ENCODE measurements around the gene CYGB.
"Not testable (repeated sequence)": the region's sequence is repeated elsewhere in the genome, so short reads cannot be mapped to it uniquely, and the experiment has no call there.

Gene CYGB

DNA sequence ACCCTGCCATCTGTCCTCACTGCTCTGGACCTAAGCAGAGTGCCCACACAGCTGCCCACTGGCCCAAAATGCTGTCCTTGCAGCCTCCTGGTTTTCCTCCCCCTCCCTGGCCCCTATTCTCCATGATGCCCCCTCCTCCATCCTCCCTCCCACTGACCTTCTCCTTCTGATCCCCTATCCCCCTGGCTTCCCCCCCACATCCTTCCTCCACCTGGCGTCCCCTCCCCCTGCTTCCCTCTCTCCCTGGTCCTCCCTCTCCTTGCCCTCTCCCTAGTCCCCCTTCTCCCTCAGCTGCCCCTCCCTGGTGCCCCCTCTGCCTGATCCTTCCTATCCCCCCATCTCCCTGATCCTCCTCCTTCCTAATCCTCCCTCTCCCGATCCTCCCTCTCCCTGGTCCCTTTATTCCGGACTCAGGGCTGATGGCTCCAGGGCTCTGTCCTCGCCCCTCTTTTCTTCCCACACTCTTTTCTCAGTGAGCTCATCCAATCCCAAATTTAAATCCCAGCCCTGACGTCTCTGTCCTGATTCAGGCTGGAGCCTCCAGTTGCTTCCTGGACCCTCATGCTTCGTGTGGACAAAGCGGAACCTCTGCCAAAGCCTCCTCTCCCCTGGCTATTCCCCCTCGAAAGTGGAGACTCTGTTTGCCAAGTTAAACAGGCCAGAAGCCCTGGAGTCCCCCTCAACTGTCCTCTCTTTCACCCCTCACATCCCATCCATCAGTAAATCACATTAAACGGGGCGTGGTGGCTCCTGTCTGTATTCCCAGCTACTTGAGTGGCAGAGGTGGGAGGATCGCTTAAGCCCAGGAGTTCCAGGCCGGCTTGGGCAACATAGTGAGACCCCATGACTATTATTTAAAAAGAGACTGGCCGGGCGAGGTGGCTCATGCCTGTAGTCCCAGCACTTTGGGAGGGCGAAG, 18.2 kb downstream of the CYGB start:
- DNase-seq: no peak

DNA sequence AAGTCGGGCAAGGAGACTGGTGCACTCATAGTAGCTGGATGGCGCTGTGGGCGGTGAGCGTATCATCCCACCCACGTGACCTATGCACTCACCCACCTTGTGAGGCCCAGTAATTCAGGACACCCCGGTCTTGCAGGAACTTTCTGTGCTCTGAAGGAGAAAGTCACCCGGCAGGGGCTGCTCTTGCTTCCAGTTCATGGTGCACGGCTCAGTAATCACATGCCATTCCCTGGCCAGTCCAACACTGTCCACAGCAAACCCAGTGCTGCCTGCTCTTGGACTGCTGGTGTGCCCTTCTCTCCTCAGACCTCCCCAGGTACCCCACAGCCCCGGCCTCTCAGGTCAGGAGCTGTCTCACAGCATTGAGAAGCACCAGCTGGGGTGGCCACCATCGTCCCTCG, 19.9 kb downstream of the CYGB start:
- DNase-seq: no peak

DNA sequence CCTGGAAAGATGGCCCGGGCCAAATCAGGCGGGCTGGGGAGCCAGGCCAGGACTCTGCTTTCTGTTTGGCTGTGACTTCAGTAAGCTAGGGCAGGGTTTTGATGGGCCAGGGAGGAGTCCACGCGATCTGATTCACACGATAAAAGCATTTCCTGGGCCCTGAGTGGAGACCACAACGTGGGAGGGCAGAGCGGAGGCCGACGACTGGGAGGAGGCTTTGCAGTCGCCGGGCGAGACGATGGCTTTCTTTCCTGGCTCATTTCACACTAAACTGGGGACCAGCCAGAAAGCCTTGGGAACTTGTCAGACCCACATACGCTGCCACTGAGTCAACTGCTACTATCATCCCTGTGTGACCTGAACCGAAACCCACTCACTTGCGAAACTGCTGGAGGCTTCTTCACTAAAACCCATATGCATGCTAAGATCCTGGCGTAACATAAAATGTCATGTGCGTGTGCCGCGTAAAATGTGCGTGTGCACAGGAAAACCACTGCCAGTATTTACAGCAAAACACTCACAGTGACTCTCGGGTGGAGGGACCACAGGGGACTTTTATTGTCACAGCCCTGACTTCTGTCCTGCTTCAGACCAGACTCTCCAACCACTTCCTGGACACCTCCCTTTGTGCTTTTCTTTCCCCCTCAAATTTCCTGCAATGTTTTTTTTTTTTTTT, 22.1 kb downstream of the CYGB start:
- DNase-seq: no peak

DNA sequence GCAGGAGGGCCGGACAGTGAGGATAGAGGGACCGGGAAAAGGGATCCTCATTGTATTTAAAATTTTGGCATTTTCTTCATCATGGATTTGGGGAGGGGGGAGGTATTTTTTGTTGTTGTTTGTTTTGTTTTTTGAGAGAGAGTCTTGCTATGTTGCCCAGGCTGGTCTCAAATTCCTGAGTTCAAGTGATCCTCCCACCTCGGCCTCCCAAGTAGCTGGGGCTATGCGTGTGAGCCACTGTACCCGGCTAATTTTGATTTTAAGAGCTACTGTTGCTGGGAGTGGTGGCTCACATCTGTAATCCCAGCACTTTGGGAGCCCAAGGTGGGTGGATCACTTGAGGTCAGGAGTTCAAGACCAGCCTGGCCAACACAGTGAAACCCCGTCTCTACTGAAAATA, 23.2 kb downstream of the CYGB start:
- DNase-seq: not testable (repeated sequence)

DNA sequence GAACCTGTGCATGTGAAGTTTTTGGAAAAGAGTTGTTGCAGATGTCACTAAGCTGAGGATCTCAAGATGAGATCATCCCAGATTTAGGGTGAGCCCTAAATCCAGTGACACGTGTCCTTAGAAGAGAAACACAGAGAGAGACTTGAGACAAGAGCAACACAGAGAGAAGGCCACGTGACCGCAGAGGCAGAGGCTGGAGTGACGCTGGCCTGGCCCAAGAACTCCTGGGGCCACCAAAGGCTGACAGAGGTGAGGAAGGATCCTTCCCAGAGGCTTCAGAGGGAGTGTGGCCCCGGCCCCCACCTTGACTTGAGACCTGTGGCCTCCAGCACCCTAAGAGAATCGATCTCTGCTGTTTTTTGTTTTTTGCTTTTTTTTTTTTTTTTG, 24.2 kb downstream of the CYGB start:
- DNase-seq: no peak

DNA sequence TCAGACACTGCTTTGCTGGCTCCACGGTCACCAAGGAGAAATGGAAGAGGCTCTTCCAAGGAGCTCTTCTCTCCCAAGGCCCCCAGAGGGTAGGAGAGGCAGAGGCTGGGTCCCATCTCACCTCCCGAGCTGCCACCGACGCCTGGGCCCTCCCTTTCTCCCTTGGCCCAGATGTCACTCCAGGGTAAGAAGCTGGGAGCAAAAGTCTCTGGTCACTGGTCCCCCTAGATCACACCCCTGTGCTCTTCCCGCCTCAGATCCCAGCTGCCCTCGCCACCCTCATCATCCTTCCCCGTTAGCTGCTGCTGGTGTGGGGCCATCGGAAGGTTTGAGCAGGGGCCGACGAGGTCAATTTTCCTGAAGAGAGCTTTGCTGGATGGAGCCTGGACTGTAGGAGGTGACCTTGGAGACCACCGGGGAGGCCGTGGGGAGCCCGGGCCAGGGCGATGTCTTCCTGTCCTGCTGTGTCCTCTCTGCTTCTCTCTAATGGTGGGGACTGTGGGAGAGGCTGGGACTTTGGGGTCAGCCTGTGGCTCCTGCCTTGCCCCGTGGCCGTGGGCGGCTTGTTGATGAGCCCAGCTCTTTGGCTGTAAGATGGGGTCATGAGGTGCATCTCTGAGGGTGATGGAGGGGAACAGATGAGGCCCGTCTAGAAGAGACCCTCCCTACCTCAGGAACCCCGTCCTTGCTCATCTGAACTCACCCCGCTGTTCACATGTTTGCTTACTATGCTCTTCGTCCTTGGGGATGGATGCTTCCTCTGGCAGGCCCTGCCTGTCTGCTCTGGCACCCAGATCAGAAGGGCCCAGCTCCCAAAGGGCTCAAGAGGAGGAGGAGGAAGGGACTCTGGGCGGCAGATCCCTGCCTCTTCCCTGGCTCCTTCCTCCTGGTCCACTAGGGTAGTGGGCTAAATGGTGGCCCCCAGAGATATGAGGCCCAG, 24.9 kb downstream of the CYGB start:
- no peak for DNase-seq

DNA sequence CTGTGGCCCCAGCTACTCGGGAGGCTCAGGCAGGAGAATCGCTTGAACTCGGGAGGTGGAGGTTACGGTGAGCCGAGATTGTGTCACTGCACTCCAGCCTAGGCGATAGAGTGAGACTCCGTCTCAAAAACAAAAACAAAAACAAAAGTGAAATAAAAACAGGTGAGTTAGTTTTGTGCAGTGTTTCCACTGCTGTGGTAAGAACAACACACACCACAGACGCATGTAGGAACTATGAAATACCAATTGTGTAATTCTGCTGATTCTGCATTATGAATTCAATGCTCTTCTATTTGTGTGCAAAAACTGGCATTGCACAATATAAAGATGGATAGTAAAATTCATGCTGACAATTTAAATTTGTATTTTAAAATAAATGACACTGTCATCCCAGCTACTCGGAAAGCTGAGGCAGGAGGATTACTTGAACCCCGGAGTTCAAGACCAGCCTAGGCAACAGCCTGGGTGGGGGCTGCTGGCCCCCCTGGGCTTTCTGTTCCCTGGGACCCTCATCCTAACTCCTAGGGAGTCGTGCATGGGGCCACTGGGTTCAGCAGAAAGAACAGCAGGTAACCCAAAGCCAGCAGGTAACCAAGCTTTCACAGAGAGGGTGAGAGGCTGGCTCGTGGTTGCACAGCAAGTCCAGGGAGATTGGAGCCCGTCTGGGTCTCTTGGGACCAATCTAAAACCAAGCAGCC, 25.7 kb downstream of the CYGB start:
- DNase-seq: no peak

DNA sequence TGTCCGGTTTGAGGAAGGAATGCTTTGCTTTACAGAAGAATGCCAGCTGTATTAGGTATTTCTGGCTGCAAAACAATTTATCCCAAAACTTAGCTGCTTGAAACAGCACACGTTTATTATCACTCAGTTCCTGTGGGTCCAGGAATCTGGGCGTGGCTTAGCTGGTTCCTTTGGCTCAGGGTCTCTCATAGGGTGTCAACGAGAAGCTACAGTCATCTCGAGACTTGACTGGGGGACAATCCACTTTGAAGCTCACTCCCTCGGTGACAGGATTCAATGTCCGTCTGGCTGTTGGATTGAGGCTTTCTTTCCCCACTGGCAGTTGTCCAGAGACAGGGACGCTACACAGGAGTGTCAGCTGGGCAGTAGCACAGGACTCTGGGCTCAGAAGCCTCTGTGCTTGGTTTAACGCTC, 26.7 kb downstream of the CYGB start:
- DNase-seq: no peak

DNA sequence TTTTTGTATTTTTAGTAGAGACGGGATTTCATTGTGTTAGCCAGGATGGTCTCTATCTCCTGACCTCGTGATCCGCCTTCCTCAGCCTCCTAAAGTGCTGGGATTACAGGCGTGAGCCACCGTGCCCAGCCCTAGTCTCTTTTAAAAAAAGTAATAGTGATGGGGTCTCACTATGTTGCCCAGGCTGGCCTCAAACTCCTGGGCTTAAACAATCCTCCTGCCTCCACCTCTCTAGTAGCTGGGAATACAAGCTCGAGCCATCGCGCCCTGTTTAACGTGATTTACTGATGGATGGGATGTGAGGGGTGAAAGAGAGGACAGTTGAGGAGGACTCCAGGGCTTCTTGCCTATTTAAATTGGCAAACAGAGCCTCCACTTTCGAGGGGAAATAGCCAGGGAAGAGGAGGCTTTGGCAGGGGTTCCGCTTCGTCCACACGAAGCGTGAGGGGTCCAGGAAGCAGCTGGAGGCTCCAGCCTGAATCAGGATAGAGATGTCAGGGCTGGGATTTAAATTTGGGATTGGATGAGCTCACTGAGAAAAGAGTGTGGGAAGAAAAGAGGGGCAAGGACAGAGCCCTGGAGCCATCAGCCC, 28.9 kb downstream of the CYGB start:
- DNase-seq: not testable (repeated sequence)

DNA sequence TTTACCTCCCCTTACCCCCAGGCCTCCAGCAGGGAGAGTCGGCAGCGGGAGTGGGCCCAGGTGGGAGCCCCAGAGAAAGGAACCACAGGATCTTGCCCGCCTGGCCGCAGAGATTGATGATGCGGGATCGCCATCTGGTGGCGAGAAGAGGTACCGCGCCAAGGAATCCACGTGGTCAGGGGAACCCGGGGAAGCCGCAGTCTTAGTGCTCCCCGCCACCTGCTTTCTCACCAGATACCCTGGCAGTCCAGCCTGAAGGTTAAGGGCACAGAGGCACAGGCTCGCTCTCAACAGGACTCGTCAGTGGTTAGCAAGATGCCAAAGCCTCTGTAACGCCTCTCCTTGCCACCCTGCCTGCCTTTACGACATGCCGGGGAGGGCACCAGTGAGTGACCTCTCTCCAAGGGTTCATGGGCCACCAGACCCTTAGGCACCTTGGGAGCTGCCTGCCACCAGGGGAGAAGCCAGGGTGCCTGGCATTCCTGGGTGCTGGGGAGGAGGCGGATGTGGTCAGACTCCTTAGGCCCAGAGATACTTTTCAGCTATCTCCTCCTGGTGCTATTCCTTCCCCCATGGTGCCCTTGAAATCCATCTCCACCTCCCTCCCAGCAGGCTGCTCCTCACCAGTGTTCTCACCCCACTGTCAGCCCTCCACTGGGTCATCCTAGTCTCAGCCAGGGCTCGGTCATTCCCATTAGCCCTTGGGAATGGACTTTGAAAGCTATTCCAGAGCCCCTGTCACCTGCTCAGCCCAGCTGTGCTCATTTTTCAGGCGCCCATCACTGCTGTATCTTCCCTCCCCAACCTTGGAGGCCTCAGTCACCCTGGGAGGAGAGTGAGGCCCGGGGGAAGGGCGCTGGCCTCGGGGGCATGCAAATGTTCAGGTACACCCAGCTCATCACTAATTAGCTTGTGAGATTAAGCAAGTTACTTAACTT, 30.8 kb downstream of the CYGB start:
- DNase-seq: peak; percentile 56

DNA sequence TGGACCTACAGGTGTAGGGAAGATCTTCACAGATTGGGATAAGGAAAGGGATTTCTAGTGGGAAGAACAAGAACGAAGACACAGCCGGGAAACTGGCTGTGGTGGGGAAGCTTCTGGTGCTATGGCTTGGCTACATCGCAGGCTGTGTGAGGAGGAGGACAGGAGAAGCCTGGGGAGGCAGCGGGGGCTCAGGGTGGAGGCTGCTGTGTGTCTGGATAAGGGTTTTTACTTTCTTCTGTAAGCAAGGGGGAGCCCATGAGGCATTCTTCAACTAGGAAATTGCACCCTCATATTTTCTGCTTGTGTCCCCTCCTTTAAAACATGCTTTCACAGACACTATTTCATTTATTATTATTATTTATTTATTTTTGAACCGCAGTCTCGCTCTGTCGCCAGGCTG, 33.4 kb downstream of the CYGB start:
- DNase-seq: no peak

DNA sequence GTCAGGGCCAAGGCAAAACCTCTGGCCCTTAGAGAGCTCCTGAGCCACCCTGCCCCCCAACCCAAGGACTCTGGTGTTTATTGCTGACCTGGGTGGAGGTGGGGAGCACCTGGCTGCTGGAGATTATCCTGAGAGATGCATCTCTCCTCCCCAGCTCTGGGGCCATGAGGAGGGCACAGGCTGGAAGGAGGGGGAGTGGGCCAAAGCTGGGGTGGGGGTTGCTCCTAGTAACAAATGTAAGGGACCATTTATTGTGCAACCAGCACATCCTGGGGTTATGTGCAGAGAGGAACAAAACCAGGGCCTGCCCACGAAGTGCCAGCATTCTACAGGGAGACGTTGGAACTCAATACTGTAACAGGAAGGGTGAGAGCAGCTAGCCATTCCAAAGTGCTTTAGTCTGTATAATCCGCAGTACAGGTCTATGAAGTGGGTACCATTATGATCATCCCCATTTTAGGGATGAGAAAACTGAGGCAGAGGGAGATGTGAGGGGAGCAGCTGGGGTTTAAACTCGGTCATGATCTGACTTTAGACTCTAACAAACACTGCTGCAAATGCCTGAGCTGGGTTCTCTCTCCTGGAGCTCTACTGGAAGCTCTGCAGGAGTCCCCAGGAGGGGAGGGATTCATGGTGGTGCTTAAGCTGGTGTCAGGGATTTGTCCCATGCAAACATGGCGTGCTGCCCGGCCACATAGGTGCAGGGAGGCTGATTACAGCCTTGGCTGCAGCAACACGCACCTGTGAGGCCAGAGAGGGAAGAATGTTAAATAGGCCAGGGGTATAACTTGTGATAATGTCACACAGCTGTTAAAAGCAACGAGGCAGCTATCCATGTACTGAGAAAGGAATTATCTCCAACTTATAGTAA, 34.9 kb downstream of the CYGB start:
- DNase-seq: no peak

DNA sequence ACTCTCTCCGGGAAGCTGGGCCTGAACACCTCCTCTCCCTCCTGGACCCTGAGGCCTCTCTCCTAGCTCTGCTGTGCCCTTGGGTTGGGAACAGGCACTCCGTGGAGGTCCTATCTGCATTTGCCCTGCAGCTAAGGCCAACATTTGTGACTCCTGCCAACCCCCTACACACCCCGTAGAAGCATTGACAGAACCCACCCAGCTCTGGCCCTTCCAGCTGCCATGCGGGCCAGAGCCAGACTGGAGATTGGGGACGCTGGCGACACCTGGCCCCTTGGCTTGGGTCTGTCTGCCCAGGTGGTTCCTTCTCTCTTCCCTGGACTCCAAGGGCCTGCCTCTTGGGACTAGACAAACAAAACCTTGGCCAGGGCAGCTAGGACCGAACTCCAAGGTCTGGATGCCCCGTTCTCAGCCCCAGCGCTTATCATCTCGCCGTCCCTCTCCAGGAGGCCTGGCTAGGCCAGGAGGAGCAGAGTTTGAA, 35.6 kb downstream of the CYGB start:
- no peak for DNase-seq

DNA sequence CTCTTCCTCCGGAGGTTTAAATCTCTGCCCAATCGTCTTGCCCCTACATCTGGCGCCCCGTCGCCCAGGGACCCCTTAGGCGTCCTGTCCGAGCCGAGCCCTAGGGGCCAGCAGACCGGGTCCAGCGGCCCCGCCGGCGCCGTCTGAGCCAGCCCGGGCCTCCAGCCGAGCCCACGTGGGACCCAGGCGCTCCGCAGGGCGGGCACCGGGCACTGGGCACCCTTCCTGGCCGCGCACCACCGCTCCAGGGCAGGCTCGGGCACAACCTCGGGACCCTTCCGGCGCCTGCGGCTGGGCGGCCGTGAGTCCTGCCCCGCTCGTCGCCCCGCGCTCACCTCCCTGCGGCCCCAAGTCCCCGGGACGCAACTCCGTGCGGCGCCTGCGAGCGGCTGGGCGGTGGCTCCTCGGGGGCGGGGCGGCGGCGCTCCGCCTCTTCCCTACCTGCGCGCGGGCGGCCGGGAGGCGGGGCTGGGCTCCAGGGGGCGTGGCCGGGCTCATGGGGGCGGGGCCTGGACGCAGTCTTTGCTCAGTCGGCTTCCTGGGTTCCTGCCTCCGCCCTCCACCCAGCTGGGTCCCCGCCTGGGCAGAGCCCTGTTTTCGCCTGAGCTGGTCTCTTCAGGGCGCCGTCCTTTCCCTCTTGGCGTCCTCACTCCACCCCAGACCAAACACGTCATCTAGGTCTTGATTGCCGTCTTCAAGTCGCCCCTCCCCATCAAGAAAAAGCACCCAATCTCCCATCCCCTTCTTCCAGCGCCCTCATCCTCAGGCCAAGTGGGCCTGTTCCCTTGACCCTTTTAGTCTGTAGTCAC, 36.3 kb downstream of the CYGB start, which contains the start of gene RHBDF2:
RHBDF2 (minus strand) TSS at position 406 of the 809 bp plus-strand sequence. CDS start 19,899 bp downstream, outside the sequence.
- DNase-seq: peak; percentile 61

DNA sequence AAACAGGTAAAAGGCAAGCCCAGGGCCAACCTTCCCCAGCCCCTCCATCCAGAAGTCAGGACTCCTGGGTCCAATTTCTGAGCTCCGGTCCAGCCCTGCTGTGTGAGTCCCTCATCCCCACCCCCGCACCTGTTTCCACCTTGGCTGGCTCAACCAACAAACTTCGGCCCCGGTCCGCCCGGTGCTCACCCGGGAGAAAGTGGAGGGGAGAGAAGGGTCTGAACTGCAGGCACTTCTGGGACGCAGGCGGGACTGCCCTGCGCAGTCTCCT, 36.8 kb downstream of the CYGB start:
- DNase-seq: no peak

DNA sequence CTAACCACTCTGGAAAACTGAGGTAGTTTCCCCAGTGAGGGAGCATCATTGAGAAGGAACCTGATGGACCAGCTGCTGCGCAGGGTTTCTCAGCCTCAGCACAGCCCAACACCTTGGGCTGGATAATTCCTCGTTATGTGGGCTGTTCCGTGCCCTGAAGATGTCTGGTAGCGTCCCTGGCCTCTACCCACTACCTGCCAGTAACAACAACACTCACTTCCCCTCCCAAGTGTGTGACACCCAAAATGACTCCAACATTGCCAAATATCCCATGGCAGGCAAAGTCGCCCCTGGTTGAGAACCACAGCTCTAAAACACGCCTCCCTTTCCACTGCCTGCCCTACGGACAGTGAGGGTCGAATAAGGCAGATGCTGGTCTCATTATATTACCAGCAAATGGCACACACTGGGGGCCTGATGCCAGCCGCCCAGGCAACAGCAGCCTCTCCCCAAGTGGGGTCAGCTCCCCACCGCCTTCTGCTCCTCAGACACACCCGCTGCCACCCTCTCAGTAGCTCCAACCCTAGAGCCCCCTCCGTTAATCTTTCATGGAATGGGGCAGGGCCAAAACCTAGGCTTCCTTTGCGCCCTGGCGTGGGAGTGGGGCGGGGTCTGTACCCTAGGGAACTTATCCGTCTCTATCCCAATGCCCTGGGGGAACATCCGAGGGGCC, 37.3 kb downstream of the CYGB start:
- no peak for DNase-seq

DNA sequence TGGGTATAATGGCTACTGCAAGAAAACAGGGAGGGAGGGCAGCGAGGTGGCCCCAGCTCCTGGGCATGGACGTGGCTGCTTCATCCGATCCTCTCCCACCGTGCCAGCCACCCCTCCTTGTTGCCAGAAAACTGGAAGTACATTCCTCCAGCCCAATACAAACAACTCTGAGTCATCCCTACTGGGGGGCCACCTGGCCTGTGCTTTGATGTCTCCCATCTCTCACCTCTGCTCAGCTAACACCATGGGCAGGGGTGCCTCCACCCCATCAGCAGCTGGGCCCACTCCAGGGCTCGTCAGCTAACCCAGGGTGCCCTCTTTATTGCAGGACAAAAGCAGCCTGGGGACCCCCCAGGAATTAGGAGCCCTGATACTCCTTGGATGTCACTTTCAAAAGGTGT, 38.2 kb downstream of the CYGB start:
- DNase-seq: no peak

DNA sequence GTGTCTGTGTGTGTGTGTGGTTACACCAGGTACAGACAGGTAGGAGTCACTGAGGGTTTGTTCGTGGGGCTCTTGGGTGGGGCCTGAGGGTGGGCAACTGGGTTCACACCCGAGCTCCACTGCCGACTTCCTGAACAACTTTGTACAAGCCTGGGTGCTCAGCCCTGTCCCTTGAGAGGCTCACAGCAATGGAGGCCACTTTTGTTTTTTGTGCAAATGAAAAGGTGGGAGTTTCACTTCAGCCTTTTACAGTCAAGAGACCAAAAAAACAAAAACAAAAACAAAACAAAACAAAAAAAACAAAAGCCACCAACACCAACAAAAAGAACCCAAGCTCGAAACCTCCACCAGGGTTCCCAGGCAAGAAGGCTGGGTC, 38.6 kb downstream of the CYGB start:
- no peak for DNase-seq
